ENCODE data around the gene TMEM200C.

DNA sequence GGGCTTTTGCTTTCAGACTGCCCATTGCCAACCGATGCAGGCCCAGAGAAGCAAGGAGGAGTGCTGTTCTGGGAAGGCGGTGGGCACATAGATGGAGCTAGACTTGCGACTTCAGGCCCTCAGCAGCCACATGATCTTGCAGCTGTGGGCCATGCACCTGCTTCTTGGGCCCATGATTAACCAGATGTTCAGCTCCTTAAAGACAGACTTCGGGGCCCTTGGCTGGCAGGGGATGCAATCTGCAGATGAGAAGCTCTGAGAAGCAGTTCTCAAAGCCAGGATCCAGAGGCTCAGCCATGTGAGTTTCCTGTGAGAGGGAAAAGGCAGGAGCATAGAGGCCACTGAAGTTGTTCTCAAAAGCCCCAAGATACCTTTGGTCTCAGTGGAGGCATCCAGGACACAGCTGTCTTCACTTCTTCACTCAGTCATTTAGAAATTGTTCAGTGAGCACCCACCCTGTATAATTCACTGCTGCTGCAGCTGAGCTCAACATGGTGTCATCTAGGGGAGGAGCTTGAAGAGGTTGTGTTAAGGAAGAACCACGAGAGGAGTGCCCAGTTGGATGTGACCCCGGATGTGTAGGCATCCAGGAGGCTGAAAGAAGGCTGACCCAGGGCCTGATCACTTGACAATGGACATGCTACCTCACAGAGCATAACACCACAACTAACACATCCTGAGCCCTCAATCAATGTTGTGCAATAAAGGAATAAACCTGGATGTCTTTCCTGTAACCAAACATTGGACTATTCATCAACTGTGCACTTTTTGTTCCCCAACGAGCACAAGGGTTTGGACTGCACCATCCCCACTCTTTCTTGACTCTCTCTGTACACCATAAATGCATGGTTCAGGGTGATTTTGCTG, 44.7 kb upstream of the TMEM200C start:
- TF ChIP-seq, protein P1, sequence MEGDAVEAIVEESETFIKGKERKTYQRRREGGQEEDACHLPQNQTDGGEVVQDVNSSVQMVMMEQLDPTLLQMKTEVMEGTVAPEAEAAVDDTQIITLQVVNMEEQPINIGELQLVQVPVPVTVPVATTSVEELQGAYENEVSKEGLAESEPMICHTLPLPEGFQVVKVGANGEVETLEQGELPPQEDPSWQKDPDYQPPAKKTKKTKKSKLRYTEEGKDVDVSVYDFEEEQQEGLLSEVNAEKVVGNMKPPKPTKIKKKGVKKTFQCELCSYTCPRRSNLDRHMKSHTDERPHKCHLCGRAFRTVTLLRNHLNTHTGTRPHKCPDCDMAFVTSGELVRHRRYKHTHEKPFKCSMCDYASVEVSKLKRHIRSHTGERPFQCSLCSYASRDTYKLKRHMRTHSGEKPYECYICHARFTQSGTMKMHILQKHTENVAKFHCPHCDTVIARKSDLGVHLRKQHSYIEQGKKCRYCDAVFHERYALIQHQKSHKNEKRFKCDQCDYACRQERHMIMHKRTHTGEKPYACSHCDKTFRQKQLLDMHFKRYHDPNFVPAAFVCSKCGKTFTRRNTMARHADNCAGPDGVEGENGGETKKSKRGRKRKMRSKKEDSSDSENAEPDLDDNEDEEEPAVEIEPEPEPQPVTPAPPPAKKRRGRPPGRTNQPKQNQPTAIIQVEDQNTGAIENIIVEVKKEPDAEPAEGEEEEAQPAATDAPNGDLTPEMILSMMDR (IDR thresholded peaks at IDR 0.05; ENCODE audit: insufficient read depth, low read length, poor library complexity, severe bottlenecking): no peak
- no peak for TF ChIP-seq EZH2phosphoT487 (conservative IDR thresholded peaks at IDR 0.05; ENCODE audit: low read length)
